ENCODE results near the gene PCOLCE2. TPM values are rescaled to one million over a fixed set of nuclear protein-coding genes. Genes with fewer than 3 reads are reported as not detected.

PCOLCE2 gene
- total RNA-seq, 1 donor from 2014 or later = 1.7 TPM

- Histone ChIP-seq H3K27me3 (ENCODE audit: control insufficient read depth, insufficient read depth, low read length) (no peaks in the 10 kb centered on the region), H3K36me3 (ENCODE audit: control insufficient read depth, insufficient read depth, low read length) (no peaks in the 10 kb centered on the region), H3K4me3 (ENCODE audit: low read depth, low read length) (no peak overlapping the region)
- no peak for DNase-seq (ENCODE audit: low read depth)
- peak; percentile 9 for TF ChIP-seq CTCF (IDR thresholded peaks at IDR 0.05; ENCODE audit: insufficient read depth, low read length, poor library complexity, severe bottlenecking)
Measured at GRCh38 chr3:142866841-142867631, 21.8 kb downstream of the PCOLCE2 start.

- no peak for TF ChIP-seq CTCF (IDR thresholded peaks at IDR 0.05; ENCODE audit: insufficient read depth, low read length, poor library complexity, severe bottlenecking)
- Histone ChIP-seq H3K27me3 (ENCODE audit: control insufficient read depth, insufficient read depth, low read length) (no peaks in the 10 kb centered on the region), H3K36me3 (ENCODE audit: control insufficient read depth, insufficient read depth, low read length) (no peaks in the 10 kb centered on the region), H3K4me3 (ENCODE audit: low read depth, low read length) (no peak overlapping the region)
- no peak for DNase-seq (ENCODE audit: low read depth)
Measured at GRCh38 chr3:142863930-142864920, 24.7 kb downstream of the PCOLCE2 start.

- DNase-seq (ENCODE audit: low read depth) = no peak
Measured at GRCh38 chr3:142863010-142863817, 25.7 kb downstream of the PCOLCE2 start.

GRCh38 chr3:142861926-142862325 lies 27.0 kb downstream of the PCOLCE2 start:
- no peaks in the 10 kb centered on the region for H3K36me3 ChIP-seq (ENCODE audit: control insufficient read depth, insufficient read depth, low read length)
- no peak for TF ChIP-seq CTCF (IDR thresholded peaks at IDR 0.05; ENCODE audit: insufficient read depth, low read length, poor library complexity, severe bottlenecking)

More at GRCh38 chr3:142863010-142863817, 25.7 kb downstream of the PCOLCE2 start:
- TF ChIP-seq CTCF (IDR thresholded peaks at IDR 0.05; ENCODE audit: insufficient read depth, low read length, poor library complexity, severe bottlenecking) = no peak
- H3K36me3 ChIP-seq (ENCODE audit: control insufficient read depth, insufficient read depth, low read length) = no peaks in the 10 kb centered on the region
- no peaks in the 10 kb centered on the region for H3K27me3 ChIP-seq (ENCODE audit: control insufficient read depth, insufficient read depth, low read length)
- no peak overlapping the region for H3K4me3 ChIP-seq (ENCODE audit: low read depth, low read length)

GRCh38 chr3:142858043-142858442 lies 30.8 kb downstream of the PCOLCE2 start:
- DNase-seq (ENCODE audit: low read depth) = no peak
- no peaks in the 10 kb centered on the region for H3K36me3 ChIP-seq (ENCODE audit: control insufficient read depth, insufficient read depth, low read length)
- H3K4me3 ChIP-seq (ENCODE audit: low read depth, low read length) = no peak overlapping the region
- H3K27me3 ChIP-seq (ENCODE audit: control insufficient read depth, insufficient read depth, low read length) = no peaks in the 10 kb centered on the region
- no peak for TF ChIP-seq CTCF (IDR thresholded peaks at IDR 0.05; ENCODE audit: insufficient read depth, low read length, poor library complexity, severe bottlenecking)

More at GRCh38 chr3:142861926-142862325, 27.0 kb downstream of the PCOLCE2 start:
- no peak for DNase-seq (ENCODE audit: low read depth)
- H3K4me3 ChIP-seq (ENCODE audit: low read depth, low read length) = no peak overlapping the region
- H3K27me3 ChIP-seq (ENCODE audit: control insufficient read depth, insufficient read depth, low read length) = no peaks in the 10 kb centered on the region

All from kidney epithelial cell (primary cell).